NB4 (cell line): ENCODE measurements around the gene SCG2.

Source experiments
- DNase-seq: peaks from one replicate; pipeline ENCODE4 v3.0.0; 2010; ENCODE audit warnings: low read depth
- H3K4me3 ChIP-seq: one replicate; pipeline ENCODE4 v1.5.1; 2011; ENCODE audit warnings: mild to moderate bottlenecking, low read depth, low read length, moderate library complexity
- CTCF ChIP-seq: IDR thresholded peaks from one replicate; pipeline ENCODE4 v1.5.1; 2012; ENCODE audit warnings: low read depth, low read length
- MAX ChIP-seq: IDR thresholded peaks from 2 replicates; pipeline ENCODE4 v1.6.1; 2011; ENCODE audit warnings: low read depth, low read length
- MYC ChIP-seq: IDR thresholded peaks from 2 replicates; pipeline ENCODE4 v1.6.1; 2011; ENCODE audit warnings: low read depth, low read length
- POLR2A ChIP-seq: IDR thresholded peaks from 2 replicates; pipeline ENCODE4 v1.6.1; 2011; ENCODE audit warnings: mild to moderate bottlenecking; ENCODE audit not compliant: insufficient read length; ENCODE audit errors: extremely low read depth

The SCG2 gene

GRCh38 chr2:223562078-223562477 is 40.1 kb downstream of the SCG2 start:
- no peak overlapping the region for H3K4me3 ChIP-seq
- TF ChIP-seq POLR2A: no peak
- no peak for TF ChIP-seq MYC
- no peak for TF ChIP-seq CTCF
- TF ChIP-seq MAX: no peak
- DNase-seq: no peak

- TF ChIP-seq MAX: no peak
- no peak for TF ChIP-seq MYC
- TF ChIP-seq CTCF: no peak
- no peak for TF ChIP-seq POLR2A
- no peak for DNase-seq
- no peak overlapping the region for H3K4me3 ChIP-seq
These were observed 41.3 kb downstream of the SCG2 start for GRCh38 chr2:223560749-223561435.

- no peak for DNase-seq
- TF ChIP-seq POLR2A (no peak), MAX (no peak), CTCF (no peak), MYC (no peak)
These were observed 43.2 kb downstream of the SCG2 start for GRCh38 chr2:223558970-223559369.

GRCh38 chr2:223554923-223555322 is 47.2 kb downstream of the SCG2 start:
- peak; percentile 9 for DNase-seq
- no peak overlapping the region for H3K4me3 ChIP-seq
- TF ChIP-seq MYC (no peak), CTCF (no peak)

More at GRCh38 chr2:223558970-223559369, 43.2 kb downstream of the SCG2 start:
- no peak overlapping the region for H3K4me3 ChIP-seq

GRCh38 chr2:223549215-223549614 is 52.9 kb downstream of the SCG2 start:
- TF ChIP-seq MAX (no peak), CTCF (no peak), POLR2A (no peak), MYC (no peak)
- no peak overlapping the region for H3K4me3 ChIP-seq
- no peak for DNase-seq

GRCh38 chr2:223548194-223548593 is 54.0 kb downstream of the SCG2 start:
- H3K4me3 ChIP-seq: no peak overlapping the region
- no peak for DNase-seq
- TF ChIP-seq POLR2A (no peak), CTCF (no peak), MAX (no peak), MYC (no peak)
